Epithelial cell of proximal tubule (primary cell): Measurements from ENCODE around the gene UBP1. TPM values are rescaled to one million over a fixed set of nuclear protein-coding genes. Genes with fewer than 3 reads are reported as not detected.
A peak's percentile ranks its signal among the peaks of the same experiment; 100 is the strongest.
"Not testable (repeated sequence)": the region's sequence is repeated elsewhere in the genome, so short reads cannot be mapped to it uniquely, and the experiment has no call there.

Experiments
- DNase-seq: peaks from one replicate; pipeline ENCODE4 v3.0.0-alpha.2; 2011; ENCODE audit warnings: low read depth
- H3K4me3 ChIP-seq: 2 replicates; pipeline ENCODE4 v1.5.1; 2011; ENCODE audit warnings: low read depth, mild to moderate bottlenecking, low read length
- total RNA-seq: library from RNA; depleted of rRNA; stranded (reverse); fragments of >200 nt; gene quantifications from 2 replicates; pipeline ENCODE4 v1.2.3, GENCODE V29; 2015
- TF ChIP-seq, protein P1 (sequence below): conservative IDR thresholded peaks from 2 replicates; pipeline ENCODE4 v1.5.1; 2012; ENCODE audit warnings: low read depth, mild to moderate bottlenecking, low read length

Gene UBP1
- total RNA-seq, 1 donor from 2014 or later, result 38.3 TPM

DNA sequence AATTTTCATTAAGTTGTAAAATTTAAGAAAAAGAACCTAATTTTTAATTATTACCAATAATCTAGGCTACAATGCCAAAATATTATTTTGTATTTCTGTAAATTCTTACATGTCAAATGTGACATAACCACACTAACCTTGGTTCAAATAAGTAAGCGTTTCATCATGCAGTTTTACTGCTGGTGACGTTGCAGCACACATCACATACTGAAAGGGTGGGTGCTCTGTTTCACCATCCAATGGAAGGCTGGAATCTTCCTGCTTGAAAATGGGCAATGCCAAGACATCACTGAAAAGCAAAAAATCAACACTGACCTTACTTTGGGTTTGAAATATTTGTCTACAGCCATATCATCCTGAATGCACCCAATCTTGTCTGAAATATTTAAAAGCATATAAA lies 14.8 kb downstream of the UBP1 start:
- TF ChIP-seq, protein P1, sequence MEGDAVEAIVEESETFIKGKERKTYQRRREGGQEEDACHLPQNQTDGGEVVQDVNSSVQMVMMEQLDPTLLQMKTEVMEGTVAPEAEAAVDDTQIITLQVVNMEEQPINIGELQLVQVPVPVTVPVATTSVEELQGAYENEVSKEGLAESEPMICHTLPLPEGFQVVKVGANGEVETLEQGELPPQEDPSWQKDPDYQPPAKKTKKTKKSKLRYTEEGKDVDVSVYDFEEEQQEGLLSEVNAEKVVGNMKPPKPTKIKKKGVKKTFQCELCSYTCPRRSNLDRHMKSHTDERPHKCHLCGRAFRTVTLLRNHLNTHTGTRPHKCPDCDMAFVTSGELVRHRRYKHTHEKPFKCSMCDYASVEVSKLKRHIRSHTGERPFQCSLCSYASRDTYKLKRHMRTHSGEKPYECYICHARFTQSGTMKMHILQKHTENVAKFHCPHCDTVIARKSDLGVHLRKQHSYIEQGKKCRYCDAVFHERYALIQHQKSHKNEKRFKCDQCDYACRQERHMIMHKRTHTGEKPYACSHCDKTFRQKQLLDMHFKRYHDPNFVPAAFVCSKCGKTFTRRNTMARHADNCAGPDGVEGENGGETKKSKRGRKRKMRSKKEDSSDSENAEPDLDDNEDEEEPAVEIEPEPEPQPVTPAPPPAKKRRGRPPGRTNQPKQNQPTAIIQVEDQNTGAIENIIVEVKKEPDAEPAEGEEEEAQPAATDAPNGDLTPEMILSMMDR, result no peak
- DNase-seq, result no peak

DNA sequence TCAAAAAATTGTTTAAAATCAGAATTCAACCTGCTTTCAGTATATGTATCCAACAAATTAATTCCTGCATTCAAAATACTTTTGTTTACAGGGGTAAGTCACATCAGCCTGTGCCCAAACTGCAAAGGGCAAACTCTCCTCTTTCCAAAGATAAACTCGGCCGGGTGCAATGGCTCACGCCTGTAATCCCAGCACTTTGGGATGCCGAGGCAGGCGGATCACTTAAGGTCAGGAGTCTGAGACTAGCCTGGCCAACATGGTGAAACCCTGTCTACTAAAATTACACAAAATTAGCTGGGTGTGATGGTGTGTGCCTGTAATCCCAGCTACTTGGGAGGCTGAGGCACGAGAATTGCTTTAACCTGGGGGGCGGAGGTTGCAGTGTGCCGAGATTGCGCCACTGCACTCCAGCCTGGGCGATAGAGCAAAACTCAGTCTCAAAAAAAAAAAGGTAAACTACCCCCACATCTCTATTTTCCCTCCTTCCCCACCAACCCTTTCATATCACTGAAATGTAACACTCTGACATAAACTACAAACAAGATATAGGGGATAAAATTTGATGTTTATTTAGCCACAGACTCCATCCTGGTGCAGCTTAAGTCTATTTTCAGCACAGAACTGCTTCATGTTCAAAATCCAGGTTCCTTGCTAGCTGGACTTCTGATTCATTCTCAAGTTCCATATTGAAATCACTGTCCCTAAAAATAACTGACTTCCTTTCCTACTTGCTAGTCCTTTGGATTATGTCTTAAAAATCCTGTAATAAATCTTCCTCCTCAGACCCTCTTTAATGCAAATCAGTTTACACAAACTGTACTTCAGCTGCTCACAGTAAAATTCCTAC lies 15.4 kb downstream of the UBP1 start:
- TF ChIP-seq, protein P1, result no peak
- no peak for DNase-seq
- no peak overlapping the region for H3K4me3 ChIP-seq

More for the DNA sequence above, 14.8 kb downstream of the UBP1 start:
- no peak overlapping the region for H3K4me3 ChIP-seq

DNA sequence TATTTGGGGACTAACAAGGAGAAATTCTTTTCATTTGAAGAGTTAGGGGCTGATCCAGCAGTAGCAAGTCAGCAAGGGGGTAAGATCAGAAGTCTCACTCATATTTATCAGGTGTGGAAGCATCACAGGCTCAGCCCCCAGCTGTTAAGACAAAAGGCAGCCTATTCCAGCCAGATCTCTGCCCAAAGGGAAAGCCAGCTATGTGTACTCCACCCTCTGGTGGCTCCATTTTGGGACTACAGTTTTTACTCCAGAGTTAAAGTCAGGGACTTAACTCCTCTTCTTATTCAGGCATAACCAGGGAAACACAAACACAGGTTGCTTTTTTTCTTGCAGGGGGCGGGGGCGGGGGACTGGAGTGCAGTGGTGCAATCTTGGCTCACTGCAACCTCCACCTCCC lies 19.2 kb downstream of the UBP1 start:
- DNase-seq, result no peak
- H3K4me3 ChIP-seq, result no peak overlapping the region
- TF ChIP-seq, protein P1, result peak; percentile 23

DNA sequence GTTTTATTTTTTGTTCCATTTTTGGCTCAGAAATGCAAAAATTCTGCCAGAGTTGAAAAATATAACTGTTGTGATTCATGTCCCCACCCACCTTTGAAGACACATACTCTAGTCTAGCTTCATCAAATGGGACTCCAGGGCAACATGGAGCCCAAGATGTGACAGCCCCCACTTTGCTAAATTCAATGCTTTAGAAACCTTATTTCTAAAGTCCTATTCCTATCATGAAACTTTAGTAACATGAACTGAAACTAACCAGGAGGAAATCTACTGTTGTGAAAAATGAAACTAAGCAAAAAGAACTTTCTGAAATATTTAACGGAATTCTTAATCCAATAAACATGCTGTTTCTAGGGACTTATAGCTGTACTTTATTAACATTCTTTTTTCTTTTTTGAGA lies 20.3 kb downstream of the UBP1 start:
- TF ChIP-seq, protein P1, result no peak
- no peak overlapping the region for H3K4me3 ChIP-seq
- DNase-seq, result no peak

DNA sequence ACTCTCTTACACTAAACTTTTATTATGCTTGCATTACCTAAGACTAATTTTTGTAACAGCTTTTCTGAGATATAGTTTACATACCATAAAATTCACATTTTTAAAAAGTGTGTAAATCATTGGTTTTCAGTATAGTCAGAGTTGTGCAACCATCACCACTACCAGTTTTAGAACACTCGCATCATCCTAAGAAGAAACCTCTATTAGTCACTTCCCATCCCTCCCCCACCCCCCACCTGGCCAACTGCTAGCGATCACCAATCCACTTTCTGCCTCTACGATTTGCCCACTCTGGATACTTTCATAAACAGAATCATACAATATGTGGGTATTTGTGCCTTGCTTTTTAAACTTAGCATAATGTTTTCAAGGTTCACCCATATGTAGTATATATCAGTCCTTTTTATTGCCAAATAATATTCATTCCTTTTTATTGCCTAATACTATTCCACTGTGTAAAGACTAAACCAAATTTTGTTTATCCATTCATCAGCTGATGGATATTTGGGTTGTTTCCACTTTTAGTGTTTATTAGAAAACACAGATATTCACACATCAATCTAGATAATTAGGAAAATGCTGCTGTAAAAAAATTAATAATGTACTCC lies 23.0 kb downstream of the UBP1 start:
- TF ChIP-seq, protein P1, result no peak
- DNase-seq, result no peak
- H3K4me3 ChIP-seq, result no peak overlapping the region

DNA sequence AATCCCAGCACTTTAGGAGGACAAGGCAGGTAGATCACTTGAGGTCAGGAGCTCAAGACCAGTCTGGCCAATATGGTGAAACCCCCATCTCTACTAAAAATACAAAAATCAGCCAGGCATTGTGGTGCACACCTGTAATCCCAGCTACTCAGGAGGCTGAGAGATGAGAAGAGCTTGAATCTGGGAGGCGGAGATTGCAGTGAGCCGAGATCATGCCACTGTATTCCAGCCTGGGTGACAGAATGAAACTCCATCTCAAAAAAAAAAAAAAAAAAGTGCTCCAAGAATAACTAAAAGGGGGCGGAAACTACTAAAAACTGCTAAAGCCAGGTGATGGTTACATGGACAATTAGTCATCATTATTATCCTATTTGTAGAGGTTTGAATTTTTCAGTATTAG lies 29.4 kb downstream of the UBP1 start:
- not testable (repeated sequence) for DNase-seq, H3K4me3 ChIP-seq

DNA sequence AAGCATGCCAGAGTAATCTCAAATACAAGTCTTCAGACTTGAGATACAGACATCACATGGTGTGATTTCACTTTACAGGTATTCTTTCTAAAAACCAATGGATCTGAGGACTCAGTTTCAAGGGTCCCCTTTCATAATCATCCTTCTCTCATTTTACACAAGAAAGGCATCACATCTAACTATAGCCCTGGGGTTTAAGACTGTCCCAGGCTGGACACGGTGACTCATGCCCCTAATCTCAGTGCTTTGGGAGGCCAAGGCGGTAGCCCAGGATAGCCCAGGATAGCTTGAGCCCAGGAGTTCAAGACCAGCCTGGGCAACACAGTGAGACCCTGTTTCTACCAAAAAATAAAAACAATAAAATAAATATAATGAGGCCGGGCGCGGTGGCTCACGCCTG lies 36.4 kb downstream of the UBP1 start:
- H3K4me3 ChIP-seq, result no peak overlapping the region
- DNase-seq, result no peak
- TF ChIP-seq, protein P1, result no peak
